Thoracic aorta (tissue), 2 donors: ENCODE data around the gene EXOC4. TPM values are rescaled to one million over a fixed set of nuclear protein-coding genes. Genes with fewer than 3 reads are reported as not detected.
"Not testable (repeated sequence)": the region's sequence is repeated elsewhere in the genome, so short reads cannot be mapped to it uniquely, and the experiment has no call there.

Experiments used
- ATAC-seq: fragments of 150-250 bp; one replicate; pipeline ENCODE4 v1.8.0; 2017; ENCODE audit warnings: low read depth; ENCODE audit not compliant: insufficient number of reproducible peaks, low FRiP score
- DNase-seq: peaks from one replicate; pipeline ENCODE4 v3.0.0-alpha.2; 2020; ENCODE audit warnings: low spot score
- H3K27ac ChIP-seq, 2 donors: fragments of 200-600 bp; sonication (generic); 1 replicate in 1 of 2; 2 replicates in 1 of 2; pipeline ENCODE4 v1.5.1; 2016; ENCODE audit warnings: mild to moderate bottlenecking in 2 of 2, moderate library complexity in 2 of 2
- H3K27me3 ChIP-seq: fragments of 200-600 bp; sonication (generic); replicated peaks from 2 replicates; pipeline ENCODE4 v1.6.0; 2016; ENCODE audit warnings: mild to moderate bottlenecking; ENCODE audit not compliant: insufficient read depth
- H3K36me3 ChIP-seq: fragments of 200-600 bp; sonication (generic); one replicate; pipeline ENCODE4 v1.5.1; 2016
- H3K4me1 ChIP-seq, 2 donors: fragments of 200-600 bp; sonication (generic); 1 replicate in 1 of 2; 2 replicates in 1 of 2; pipeline versions ENCODE4 v1.5.1 to v1.6.0; 2016; ENCODE audit warnings: low read depth in 2 of 2, mild to moderate bottlenecking in 1 of 2; ENCODE audit not compliant: control insufficient read depth in 1 of 2
- H3K4me3 ChIP-seq: fragments of 200-600 bp; sonication (generic); 2 replicates; pipeline ENCODE4 v1.5.1; 2016; ENCODE audit warnings: mild to moderate bottlenecking
- H3K9me3 ChIP-seq: fragments of 200-600 bp; sonication (generic); 2 replicates; pipeline ENCODE4 v1.5.1; 2016
- CTCF ChIP-seq: fragments of 200-600 bp; sonication (generic); IDR thresholded peaks from one replicate; pipeline ENCODE4 v1.5.1; 2019; ENCODE audit warnings: antibody characterized with exemption
- total RNA-seq, 2 donors: library from RNA; depleted of rRNA; stranded (reverse); fragments of >200 nt; gene quantifications; one replicate each; pipeline versions ENCODE4 v1.1.0 to v1.2.3, GENCODE V29; 2016

The EXOC4 gene
- total RNA-seq, 2 donors from 2014 or later, result 65.3 to 72.8 TPM

DNA sequence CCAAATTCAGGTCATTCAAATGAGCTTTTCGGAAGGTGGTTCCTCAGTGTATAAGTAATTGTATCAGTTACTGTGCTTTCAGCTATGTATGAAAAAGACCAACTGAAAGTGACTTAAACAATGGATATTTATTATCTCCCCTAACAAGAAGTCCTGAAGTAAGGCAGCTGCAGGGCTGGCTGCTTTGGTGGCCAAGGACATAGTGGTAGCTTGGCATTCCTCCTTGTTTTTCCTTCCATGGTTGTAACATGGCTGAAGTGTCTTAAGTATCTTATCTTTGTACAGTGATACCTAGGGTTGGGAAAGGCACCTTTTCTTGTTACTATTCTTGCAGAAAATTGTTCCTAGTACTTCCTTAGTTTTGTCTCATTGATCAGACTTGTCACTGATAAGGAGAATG is 21.4 kb downstream of the EXOC4 start:
- Histone ChIP-seq H3K27me3 (no peaks in the 10 kb centered on the region), H3K36me3 (no peaks in the 10 kb centered on the region), H3K4me3 (no peak overlapping the region), H3K9me3 (no peaks in the 10 kb centered on the region), H3K4me1 (no peaks in the 10 kb centered on the region), H3K27ac (no peak overlapping the region)
- TF ChIP-seq CTCF, result no peak
- DNase-seq, result no peak
- no peak for ATAC-seq

DNA sequence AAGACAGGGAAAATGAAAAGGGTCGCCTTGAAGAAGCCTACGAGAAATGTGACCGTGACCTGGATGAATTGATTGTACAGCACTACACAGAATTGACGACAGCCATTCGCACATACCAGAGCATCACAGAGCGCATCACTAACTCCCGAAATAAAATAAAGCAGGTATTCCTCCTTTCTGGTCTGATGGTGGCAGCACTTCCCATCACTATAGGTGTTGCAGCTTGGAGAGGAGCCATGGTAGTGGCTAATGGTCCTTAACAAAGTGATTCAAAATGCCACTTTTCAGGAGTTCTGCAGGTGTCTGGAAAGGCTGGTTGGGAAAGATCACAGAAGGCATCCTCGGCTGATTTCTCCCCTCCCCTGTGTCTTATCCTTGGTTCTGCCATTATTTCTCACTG is 22.1 kb downstream of the EXOC4 start:
- no peak for TF ChIP-seq CTCF
- H3K36me3 ChIP-seq, result no peaks in the 10 kb centered on the region
- H3K9me3 ChIP-seq, result no peaks in the 10 kb centered on the region
- H3K4me1 ChIP-seq, result no peaks in the 10 kb centered on the region
- no peaks in the 10 kb centered on the region for H3K27me3 ChIP-seq
- no peak overlapping the region for H3K4me3 ChIP-seq
- no peak for DNase-seq
- no peak for ATAC-seq
- no peak overlapping the region for H3K27ac ChIP-seq

- no peak overlapping the region for H3K4me3 ChIP-seq
- DNase-seq (no peak), ATAC-seq (no peak)
- TF ChIP-seq CTCF, result no peak
- no peaks in the 10 kb centered on the region for H3K9me3 ChIP-seq
- H3K27me3 ChIP-seq, result no peaks in the 10 kb centered on the region
- no peak overlapping the region for H3K27ac ChIP-seq
- H3K4me1 ChIP-seq, result no peaks in the 10 kb centered on the region
- no peaks in the 10 kb centered on the region for H3K36me3 ChIP-seq
Observed at GRCh38 chr7:133275446-133276095, 22.7 kb downstream of the EXOC4 start.

DNA sequence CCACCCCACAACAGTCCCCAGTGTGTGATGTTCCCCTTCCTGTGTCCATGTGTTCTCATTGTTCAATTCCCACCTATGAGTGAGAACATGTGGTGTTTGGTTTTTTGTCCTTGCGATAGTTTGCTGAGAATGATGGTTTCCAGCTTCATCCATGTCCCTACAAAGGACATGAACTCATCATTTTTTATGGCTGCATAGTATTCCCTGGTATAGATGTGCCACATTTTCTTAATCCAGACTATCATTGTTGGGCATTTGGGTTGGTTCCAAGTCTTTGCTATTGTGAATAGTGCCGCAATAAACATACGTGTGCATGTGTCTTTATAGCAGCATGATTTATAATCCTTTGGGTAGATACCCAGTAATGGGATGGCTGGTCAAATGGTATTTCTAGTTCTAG is 26.1 kb downstream of the EXOC4 start:
- H3K4me1 ChIP-seq, H3K27me3 ChIP-seq, ATAC-seq, H3K9me3 ChIP-seq, H3K4me3 ChIP-seq, H3K36me3 ChIP-seq, DNase-seq, H3K27ac ChIP-seq: not testable (repeated sequence)

DNA sequence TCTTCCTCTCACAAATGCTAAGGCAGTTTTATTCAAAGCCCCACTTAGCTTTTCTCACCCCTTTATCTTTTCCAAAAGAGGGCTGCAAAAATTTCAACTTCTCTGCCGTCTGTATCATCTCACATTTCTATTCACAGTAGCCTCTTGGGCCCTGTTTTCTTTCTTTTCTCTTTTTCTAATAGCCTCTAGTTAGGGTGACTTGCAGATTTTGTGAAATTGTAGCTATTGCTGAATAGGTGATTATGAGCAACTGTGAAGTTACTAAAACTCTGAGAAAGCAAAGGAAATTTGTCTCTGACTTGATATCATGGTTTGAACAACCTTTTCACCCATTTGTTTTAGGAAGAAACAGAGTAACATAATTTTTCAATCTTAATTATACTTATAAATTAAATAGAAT is 29.2 kb downstream of the EXOC4 start:
- Histone ChIP-seq H3K9me3 (no peaks in the 10 kb centered on the region), H3K4me1 (no peaks in the 10 kb centered on the region), H3K4me3 (no peak overlapping the region), H3K27me3 (no peaks in the 10 kb centered on the region), H3K36me3 (no peaks in the 10 kb centered on the region), H3K27ac (no peak overlapping the region)
- no peak for ATAC-seq
- no peak for TF ChIP-seq CTCF
- DNase-seq, result no peak

DNA sequence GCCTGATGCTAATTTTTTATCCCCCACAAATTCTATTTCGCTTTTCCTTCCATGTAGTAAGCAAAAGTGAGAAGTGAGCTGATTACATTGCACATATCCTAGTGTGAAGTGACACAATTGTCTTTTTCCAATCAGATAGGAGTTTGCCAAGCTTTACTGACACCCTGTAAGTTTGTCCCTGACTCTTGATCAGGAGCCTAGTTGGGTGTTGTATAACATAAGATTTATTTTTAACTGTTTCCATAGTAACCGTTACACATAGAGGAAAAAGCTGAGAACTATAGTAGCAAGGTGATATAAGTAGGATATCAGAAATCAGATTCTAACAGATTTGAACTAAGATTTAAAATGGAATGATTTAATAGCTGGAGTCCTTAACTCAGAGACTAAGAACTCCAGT is 31.2 kb downstream of the EXOC4 start:
- Histone ChIP-seq H3K27ac (no peak overlapping the region), H3K9me3 (no peaks in the 10 kb centered on the region), H3K4me1 (no peaks in the 10 kb centered on the region), H3K27me3 (no peaks in the 10 kb centered on the region), H3K36me3 (no peaks in the 10 kb centered on the region), H3K4me3 (no peak overlapping the region)
- ATAC-seq, result no peak
- no peak for DNase-seq
- no peak for TF ChIP-seq CTCF
